NCI-H187 treated with DMSO at 0.1 percent for 48 hours (cell line): ENCODE results near the gene RUNDC3A.
"Not testable (repeated sequence)": the region's sequence is repeated elsewhere in the genome, so short reads cannot be mapped to it uniquely, and the experiment has no call there.

Source experiments
- DNase-seq: peaks from one replicate; lab custom pipeline; 2025; lab: John Stamatoyannopoulos, UW

Gene RUNDC3A

DNA sequence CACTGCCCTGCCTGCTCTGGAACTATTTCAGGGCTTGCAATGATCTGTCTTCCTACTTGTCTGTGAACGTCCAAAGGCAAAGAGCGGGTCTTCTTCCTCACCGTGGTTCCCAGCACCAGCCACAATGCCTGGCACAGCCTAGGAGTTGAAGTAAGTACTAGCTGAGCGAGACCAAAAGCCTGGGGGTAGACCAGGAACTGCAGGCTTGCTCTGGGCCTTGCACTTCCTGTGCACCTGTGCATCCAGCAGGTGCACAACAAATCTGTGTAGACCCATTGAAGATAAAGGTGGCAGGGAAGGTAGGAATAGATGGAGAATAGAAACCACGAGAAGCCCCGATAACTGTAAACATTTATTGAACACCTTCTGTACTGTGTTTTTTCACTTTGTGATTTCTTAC, 50.6 kb downstream of the RUNDC3A start:
- DNase-seq: no peak

- no peak for DNase-seq
Measured at GRCh38 chr17:44359458-44360143, 51.2 kb downstream of the RUNDC3A start.

DNA sequence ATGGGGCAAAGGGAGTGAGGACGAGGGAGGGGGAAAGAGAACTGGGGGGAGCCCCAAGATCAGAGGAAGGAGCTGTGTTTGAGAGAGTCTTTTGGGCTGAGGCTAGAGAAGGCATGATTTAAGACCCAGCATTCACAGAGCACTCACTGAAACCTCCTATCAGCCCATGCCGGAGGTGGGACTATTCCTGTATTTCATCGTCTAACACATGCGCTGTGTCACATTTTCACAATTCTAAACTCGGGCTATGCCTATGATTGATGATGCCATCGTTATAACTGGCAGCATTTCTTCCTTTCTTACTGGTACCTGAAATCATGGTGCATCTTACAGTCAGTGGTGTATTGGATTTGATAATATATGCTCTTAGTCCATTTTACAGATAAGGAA, 51.7 kb downstream of the RUNDC3A start:
- no peak for DNase-seq

DNA sequence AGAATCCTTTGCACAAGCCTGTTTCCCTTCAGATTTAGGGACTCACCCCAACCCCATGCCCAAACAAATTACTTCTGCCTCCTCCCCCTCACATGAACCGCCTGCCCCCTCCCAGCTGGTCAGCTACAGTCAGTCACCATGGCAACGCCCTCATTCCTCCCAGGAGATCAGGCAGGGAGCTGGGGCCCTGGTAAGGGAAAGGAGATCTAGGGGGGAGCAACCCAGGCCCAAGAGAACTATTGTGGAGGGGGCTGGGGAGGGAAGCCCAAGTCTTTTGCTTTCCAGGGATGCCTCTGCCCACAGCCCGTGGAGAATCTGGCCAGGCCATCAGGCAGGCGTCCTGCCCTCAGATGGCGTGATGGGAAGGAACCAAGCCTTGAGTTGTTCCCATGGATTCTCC, 52.4 kb downstream of the RUNDC3A start:
- no peak for DNase-seq

GRCh38 chr17:44361292-44362260, 53.2 kb downstream of the RUNDC3A start:
- DNase-seq: no peak

DNA sequence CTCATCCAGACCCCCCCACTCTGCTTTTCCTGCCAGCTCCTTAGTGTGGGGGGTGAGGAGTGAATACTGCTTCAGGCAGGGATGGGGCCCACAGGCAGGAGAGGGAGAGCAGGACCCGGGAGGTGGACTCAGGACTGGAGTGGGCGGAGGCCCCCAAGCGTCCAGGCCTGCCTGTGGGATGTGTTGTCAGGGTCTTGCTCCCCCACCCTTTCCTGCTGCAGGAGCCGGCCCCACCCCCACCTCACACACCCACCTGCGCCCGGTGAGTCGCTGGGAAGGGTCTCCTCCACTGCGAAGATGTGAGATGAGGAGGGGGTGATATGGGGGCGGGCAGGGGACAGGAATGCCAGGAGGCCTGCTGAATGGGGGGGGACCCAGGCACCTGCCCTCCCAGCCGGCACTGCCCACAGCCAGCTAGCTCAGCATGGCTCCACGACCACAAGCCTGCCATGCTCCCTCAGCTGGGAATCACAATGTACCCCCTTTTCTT, 54.1 kb downstream of the RUNDC3A start:
- no peak for DNase-seq

- no peak for DNase-seq
Measured at GRCh38 chr17:44362949-44363612, 54.7 kb downstream of the RUNDC3A start.

DNA sequence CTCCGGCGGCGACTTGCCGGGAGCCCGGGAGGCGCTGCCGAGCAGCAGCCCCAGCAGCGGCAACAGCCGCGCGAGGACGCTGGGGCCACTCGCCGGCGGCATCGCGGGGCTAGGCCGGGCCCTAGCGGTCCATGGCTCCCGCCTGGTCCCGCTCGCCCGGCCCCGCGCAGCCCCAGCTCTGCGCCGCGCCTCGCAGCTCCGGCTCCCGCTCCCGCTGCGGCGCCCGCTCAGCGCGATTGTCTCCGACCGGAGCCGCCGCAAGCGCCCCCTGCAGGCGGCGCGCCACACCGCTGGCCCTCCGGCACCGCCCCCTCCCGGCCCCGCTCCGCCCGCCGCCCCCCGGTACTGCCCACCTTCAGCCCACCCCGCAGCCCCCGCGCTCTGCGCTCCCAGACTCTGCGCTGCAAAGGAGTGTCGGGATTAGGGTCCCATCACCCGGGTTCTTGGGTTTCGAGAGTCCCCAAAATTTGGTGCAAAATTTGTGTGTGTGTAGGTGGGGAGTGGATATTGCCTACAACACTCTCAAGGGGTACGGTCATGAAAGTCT, 55.3 kb downstream of the RUNDC3A start, which contains the start of gene FAM171A2:
Gene FAM171A2 (minus strand): TSS at position 241 of the 547 bp plus-strand sequence. CDS start 139 bp downstream, at position 102.
- DNase-seq: no peak

DNA sequence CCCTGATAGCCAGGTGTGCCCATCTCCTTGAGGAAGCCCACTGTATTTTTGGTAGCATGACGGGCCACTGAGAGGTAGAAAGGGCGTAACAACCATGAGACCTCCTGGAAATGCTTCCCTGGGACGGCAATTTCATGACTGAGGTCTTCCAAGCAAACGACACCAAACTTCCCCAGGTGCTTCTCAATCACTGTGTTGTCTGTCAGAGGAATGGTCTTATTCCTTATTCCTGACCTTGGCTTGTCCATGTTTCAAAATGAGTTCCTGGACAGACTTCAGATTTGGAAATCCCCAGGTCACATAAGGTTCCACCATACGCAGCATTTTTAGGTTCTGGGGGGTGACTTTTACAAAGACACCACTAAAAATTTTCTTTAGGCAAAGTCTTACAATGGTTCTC, 56.6 kb downstream of the RUNDC3A start:
- not testable (repeated sequence) for DNase-seq

DNA sequence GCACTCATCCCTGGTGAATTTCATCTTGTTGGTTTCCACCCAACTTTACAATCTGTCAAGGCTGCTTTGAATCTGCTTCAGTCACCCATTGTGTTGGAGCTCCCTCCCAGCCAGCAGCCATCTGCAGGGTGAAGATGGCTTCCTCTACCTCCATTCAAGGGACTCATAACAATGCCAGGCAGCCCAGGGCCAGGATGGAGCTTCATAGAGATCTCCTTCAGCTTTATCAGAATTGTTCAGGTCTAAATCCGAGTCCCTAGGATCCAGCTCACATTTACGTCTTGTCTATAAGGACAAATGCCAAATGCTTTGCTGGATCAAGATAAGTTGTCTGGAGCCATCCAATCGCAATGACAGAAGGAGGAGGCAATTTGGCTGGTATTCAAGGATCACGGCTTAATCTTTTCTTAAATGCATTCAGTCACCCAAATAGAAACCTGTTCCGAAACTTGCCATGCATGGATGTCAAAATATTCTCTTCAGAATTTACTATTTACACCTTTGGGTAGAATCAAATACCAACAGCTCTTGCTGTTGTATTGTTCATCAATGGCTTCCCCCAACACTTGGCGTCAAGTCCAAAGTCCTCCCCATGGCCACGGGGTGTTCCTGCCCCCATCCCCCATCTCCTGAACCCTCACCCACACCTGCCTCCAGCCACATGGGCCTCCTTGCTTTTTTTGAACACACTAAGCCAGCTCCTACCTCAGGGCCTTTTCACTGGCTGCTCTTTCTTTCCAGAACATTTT, 59.0 kb downstream of the RUNDC3A start:
- no peak for DNase-seq
